Breast epithelium (tissue), 4 donors: ENCODE results near the gene CDC34. TPM values are rescaled to one million over a fixed set of nuclear protein-coding genes. Genes with fewer than 3 reads are reported as not detected.

ENCODE experiments used
- DNase-seq, 2 donors: peaks; one replicate each; pipeline ENCODE4 v3.0.0-alpha.2; 2019; ENCODE audit warnings: low spot score in 2 of 2
- H3K27ac ChIP-seq, 2 donors: fragments of 200-600 bp; sonication (generic) in 1 of 2; one replicate each; pipeline ENCODE4 v1.5.1; 2016 to 2019; ENCODE audit warnings: mild to moderate bottlenecking in 1 of 2
- H3K27me3 ChIP-seq, 2 donors: fragments of 200-600 bp; sonication (generic) in 1 of 2; one replicate each; pipeline versions ENCODE4 v1.5.1 to v1.6.0; 2017 to 2019; ENCODE audit warnings: control low read depth in 1 of 2, mild to moderate bottlenecking in 1 of 2
- H3K36me3 ChIP-seq: fragments of 200-600 bp; one replicate; pipeline ENCODE4 v1.5.1; 2019
- H3K4me1 ChIP-seq, 2 donors: fragments of 200-600 bp; sonication (generic); one replicate each; pipeline ENCODE4 v1.5.1; 2016 to 2019; ENCODE audit warnings: control low read depth in 1 of 2
- H3K4me3 ChIP-seq, 3 donors: fragments of 200-600 bp; sonication (generic); 1 replicate in 2 of 3; 2 replicates in 1 of 3; pipeline ENCODE4 v1.5.1; 2016 to 2019; ENCODE audit warnings: mild to moderate bottlenecking in 3 of 3, moderate library complexity in 2 of 3
- H3K9me3 ChIP-seq, 2 donors: fragments of 200-600 bp; sonication (generic) in 1 of 2; one replicate each; pipeline ENCODE4 v1.5.1; 2016 to 2019; ENCODE audit warnings: control low read depth in 1 of 2
- POLR2A ChIP-seq: fragments of 450-650 bp; IDR thresholded peaks from one replicate; pipeline ENCODE4 v1.6.1; 2016; ENCODE audit warnings: antibody characterized with exemption, mild to moderate bottlenecking, moderate library complexity
- POLR2AphosphoS5 ChIP-seq, 3 donors: sonication (generic); formaldehyde crosslinking; IDR thresholded peaks; one replicate each; pipeline ENCODE4 v1.6.1; 2017; ENCODE audit warnings: antibody characterized with exemption in 3 of 3
- intact Hi-C: fragments of 100-400 bp; cut with DNase I; formaldehyde crosslinking; loops from one replicate; pipeline ENCODE4 v1.15.1; 2023; ENCODE audit warnings: low total_unique reads
- total RNA-seq, 3 donors: library from RNA; depleted of rRNA; stranded (reverse); fragments of >200 nt; gene quantifications; one replicate each; pipeline ENCODE4 v1.1.0, GENCODE V29; 2016
- TF ChIP-seq, protein P1 (sequence below), 3 donors: fragments of 450-650 bp; IDR thresholded peaks; one replicate each; pipeline ENCODE4 v1.5.1; 2016 to 2017; ENCODE audit warnings: antibody characterized with exemption in 3 of 3, mild to moderate bottlenecking in 3 of 3, moderate library complexity in 3 of 3

The CDC34 gene
- total RNA-seq, 3 donors from 2014 or later, result 44.6 to 69.5 (median 49.3) TPM

DNA sequence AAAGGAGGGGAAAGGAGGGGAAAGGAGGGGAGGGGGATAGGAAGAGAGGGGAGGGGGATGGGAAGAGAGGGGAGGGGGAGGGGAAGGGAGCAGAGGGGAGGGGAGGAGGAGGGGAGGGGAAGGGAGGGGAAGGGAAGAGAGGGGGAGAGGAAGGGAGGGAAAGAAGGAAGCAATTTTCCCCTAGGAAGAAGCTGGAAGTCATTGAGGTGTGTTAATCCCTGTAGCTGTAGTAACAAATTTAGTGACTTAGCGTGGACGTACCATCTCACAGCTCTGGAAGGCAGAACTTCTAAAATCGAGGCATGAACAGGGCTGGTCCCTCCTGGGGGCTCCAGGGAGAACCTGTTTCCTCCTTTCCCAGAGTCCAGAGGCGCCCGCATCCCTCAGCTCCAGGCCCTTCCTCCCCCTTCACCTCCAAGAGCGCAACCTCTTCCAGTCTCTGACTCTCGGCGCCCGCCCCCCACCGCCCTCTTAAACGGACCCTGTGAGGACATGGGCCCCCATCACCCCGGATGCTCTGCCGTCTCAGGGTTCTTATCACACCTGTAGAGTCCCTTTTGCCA lies 5.6 kb upstream of the CDC34 start:
- Histone ChIP-seq H3K4me1 (no peaks in the 10 kb centered on the region), H3K27me3 (peaks cover 3 to 16% of the 10 kb centered on the region in 2 donors), H3K4me3 (no peak overlapping the region), H3K9me3 (no peaks in the 10 kb centered on the region), H3K36me3 (no peaks in the 10 kb centered on the region), H3K27ac (no peak overlapping the region)
- DNase-seq, result no peak
- intact Hi-C loops, result no loop called here
- TF ChIP-seq, protein P1, sequence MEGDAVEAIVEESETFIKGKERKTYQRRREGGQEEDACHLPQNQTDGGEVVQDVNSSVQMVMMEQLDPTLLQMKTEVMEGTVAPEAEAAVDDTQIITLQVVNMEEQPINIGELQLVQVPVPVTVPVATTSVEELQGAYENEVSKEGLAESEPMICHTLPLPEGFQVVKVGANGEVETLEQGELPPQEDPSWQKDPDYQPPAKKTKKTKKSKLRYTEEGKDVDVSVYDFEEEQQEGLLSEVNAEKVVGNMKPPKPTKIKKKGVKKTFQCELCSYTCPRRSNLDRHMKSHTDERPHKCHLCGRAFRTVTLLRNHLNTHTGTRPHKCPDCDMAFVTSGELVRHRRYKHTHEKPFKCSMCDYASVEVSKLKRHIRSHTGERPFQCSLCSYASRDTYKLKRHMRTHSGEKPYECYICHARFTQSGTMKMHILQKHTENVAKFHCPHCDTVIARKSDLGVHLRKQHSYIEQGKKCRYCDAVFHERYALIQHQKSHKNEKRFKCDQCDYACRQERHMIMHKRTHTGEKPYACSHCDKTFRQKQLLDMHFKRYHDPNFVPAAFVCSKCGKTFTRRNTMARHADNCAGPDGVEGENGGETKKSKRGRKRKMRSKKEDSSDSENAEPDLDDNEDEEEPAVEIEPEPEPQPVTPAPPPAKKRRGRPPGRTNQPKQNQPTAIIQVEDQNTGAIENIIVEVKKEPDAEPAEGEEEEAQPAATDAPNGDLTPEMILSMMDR (IDR thresholded peaks at IDR 0.05), result no peak
- no peak for TF ChIP-seq POLR2A
- TF ChIP-seq POLR2AphosphoS5 (IDR thresholded peaks at IDR 0.05), result no peak

DNA sequence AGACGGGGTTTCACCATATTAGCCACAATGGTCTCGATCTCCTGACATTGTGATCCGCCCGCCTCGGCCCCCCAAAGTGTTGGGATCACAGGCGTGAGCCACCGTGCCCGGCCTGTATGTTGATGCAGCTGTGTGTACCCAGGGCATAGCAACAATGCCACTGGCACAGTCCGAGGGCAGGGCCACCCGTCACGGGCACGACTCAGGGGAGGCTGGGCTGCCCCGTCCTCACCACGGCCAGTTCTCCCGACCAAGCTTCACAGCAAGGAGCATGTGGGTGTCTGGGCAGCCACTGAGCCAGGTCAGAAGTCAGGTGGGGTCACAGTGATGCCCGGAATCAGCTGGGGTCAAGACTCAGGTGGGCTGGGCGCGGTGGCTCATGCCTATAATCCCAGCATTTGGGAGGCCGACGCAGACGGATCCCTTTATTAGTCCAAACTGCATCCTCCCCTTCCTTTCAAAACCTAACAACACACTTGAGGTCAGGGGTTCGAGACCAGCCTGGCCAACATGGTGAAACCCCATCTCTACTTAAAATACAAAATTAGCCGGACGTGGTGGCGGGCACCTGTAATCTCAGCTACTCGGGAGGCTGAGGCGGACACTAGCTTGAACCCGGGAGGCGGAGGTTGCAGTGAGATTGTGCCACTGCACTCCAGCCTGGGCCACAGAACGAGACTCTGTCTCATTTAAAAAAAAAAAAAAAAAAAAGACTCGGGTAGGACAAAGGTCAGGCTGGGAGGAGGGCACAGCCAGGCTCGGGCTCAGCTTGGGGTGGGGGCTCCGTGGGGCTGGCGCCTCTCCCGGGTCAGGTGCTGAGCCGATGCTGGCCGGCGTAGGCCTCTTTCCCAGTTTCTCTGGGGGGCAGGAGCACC lies 1.2 kb upstream of the CDC34 start:
- intact Hi-C loops, result no loop called here
- TF ChIP-seq, protein P1 (IDR thresholded peaks at IDR 0.05), result no peak
- TF ChIP-seq POLR2AphosphoS5 (IDR thresholded peaks at IDR 0.05) (no peak), POLR2A (no peak)

DNA sequence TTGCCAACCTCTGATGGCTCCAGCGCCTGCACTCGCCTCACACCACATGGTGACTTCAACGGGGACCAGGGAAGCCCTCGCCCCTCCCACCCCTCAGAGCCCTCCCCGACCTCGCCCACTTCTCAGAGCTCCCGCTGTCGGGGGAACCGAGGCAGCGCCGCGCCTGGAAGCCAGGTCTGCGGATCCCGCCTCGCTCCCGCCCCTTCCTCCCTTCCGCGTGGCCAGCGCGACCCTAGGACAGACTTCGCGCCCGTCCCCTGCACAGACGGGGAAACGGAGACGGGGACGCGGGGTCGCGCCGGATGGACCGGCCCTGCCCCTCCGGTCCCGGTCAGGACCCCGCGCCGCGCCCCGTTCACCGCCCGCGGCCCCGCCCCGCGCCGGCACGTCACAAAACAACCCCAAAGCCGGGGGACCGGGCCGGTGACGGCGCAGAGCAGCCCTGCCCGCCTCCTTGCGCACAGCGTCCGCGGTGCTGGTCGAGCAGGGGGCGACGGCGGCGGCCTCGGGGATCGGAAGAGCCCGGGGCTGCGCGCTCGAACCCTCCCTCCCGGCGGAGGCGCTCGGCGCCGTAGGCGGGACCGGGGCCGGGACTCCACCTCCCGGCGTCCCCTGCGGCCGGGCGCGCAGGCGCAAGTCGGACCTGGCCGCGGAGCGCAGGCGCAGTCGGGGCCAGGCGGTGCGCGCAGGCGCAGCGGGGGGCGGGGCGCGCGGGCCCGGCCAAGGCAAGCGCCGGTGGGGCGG lies 379 bp upstream of the CDC34 start:
- peak overlapping the region; percentile 94 to 98 (median 98) for H3K4me3 ChIP-seq
- H3K27ac ChIP-seq, result peak overlapping the region; percentile 93 to 99
- DNase-seq, result peak; percentile 79
- peaks cover 8 to 20% of the 10 kb centered on the region in 2 donors for H3K4me1 ChIP-seq
- TF ChIP-seq POLR2AphosphoS5 (IDR thresholded peaks at IDR 0.05) (peak in 2 of 3 donors; percentile 44 to 60), POLR2A (no peak)
- H3K27me3 ChIP-seq, result peaks cover 0 to 6% of the 10 kb centered on the region in 2 donors
- H3K36me3 ChIP-seq, result no peaks in the 10 kb centered on the region
- intact Hi-C loops, result no loop called here
- no peaks in the 10 kb centered on the region for H3K9me3 ChIP-seq

More for the DNA sequence above, 1.2 kb upstream of the CDC34 start:
- Histone ChIP-seq H3K4me3 (peak overlapping the region; percentile 94 to 98 (median 98)), H3K4me1 (peaks cover 8 to 17% of the 10 kb centered on the region in 2 donors), H3K36me3 (no peaks in the 10 kb centered on the region), H3K27me3 (peaks cover 0 to 11% of the 10 kb centered on the region in 2 donors), H3K27ac (peak overlapping the region; percentile 93 to 99), H3K9me3 (no peaks in the 10 kb centered on the region)
- DNase-seq, result no peak

DNA sequence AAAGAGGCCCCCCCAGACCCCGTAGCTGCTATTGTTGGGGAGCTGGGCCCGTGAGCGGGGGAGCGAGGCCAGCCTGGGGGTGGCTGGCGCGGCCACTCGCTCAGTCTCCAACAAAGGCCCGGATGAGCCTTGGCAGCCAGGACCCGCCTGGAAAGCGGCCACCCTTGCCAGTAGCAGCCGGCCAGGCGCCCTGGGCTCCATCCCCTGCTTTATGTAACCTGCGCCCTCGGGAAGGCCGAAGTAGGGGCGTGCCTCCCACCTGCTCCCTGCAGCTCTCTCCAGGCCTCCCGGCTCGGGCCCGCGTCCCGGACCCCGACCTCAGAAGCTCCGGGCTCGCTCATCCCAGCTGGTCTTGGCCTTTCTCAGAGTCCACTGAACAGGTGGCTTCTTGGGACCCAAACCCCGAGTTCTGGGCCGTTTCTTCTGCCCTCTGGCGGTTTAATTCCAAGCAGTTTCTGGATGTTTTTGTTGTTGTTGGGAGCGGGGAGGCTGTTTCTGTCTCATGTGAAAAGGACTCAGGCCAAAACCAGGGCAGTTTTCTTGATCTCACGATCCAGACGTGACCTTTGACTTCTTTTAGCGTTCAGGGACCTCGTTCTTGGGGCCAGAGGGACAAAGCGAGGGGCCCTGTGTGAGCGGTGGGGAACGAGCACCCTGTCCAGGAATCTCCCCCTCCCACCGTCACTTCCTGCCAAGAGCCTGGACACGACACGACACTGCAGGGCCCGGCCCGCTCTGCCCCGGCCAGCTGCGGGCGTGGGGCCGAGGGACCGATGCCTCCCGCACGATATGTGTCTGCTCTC lies 1.2 kb downstream of the CDC34 start:
- no peaks in the 10 kb centered on the region for H3K36me3 ChIP-seq
- peak overlapping the region; percentile 84 to 99 for H3K27ac ChIP-seq
- TF ChIP-seq, protein P1 (IDR thresholded peaks at IDR 0.05), result peak in 1 of 3 donors; percentile 44
- TF ChIP-seq POLR2AphosphoS5 (IDR thresholded peaks at IDR 0.05), result peak in 1 of 3 donors; percentile 8
- TF ChIP-seq POLR2A, result no peak
- intact Hi-C loops, result no loop called here
- peaks cover 8 to 20% of the 10 kb centered on the region in 2 donors for H3K4me1 ChIP-seq
- DNase-seq, result peak; percentile 54 to 70
- H3K27me3 ChIP-seq, result no peaks in the 10 kb centered on the region
- peak overlapping the region; percentile 94 to 98 (median 98) for H3K4me3 ChIP-seq
- H3K9me3 ChIP-seq, result no peaks in the 10 kb centered on the region
